Keratinocyte (primary cell): ENCODE results near the gene WNT9A. TPM values are rescaled to one million over a fixed set of nuclear protein-coding genes. Genes with fewer than 3 reads are reported as not detected.

Experiments
- DNase-seq: peaks from one replicate; pipeline ENCODE4 v3.0.0-alpha.2; 2011; ENCODE audit warnings: low read depth, missing footprints, low spot score
- FAIRE-seq: peaks from 2 replicates; lab custom pipeline; 2011; peaks lifted over from hg19 to GRCh38; lab: Jason Lieb, UNC
- H2AFZ ChIP-seq: 2 replicates; pipeline ENCODE4 v1.6.0; 2012; ENCODE audit warnings: low read length, control low read depth, inconsistent platforms; ENCODE audit not compliant: control insufficient read depth
- H3K27ac ChIP-seq: 2 replicates; pipeline ENCODE4 v1.5.1; 2011; ENCODE audit warnings: low read length; ENCODE audit not compliant: control insufficient read depth, insufficient read depth
- H3K27me3 ChIP-seq: 3 replicates; pipeline ENCODE4 v1.6.0; 2011; ENCODE audit warnings: low read length; ENCODE audit not compliant: control insufficient read depth, insufficient read depth; ENCODE audit errors: extremely low read depth
- H3K36me3 ChIP-seq, 2 experiments: 2 replicates in 1 of 2; 3 replicates in 1 of 2; pipeline ENCODE4 v1.5.1; 2011; ENCODE audit warnings: low read length in 2 of 2, mild to moderate bottlenecking in 1 of 2; ENCODE audit not compliant: control insufficient read depth in 2 of 2, insufficient read depth in 2 of 2; ENCODE audit errors: extremely low read depth in 1 of 2
- H3K4me1 ChIP-seq: 3 replicates; pipeline ENCODE4 v1.5.1; 2011; ENCODE audit warnings: low read length; ENCODE audit not compliant: control insufficient read depth, insufficient read depth; ENCODE audit errors: extremely low read depth
- H3K4me2 ChIP-seq: 3 replicates; pipeline ENCODE4 v1.6.0; 2011; ENCODE audit warnings: low read depth, low read length; ENCODE audit not compliant: control insufficient read depth, insufficient read depth; ENCODE audit errors: extremely low read depth
- H3K4me3 ChIP-seq, 3 experiments: fragments of 200-600 bp in 1 of 3; sonication (generic) in 1 of 3; 2 replicates in 2 of 3; 3 replicates in 1 of 3; pipeline ENCODE4 v1.5.1; 2011 to 2016; ENCODE audit warnings: low read length in 3 of 3, mild to moderate bottlenecking in 3 of 3, control low read depth in 2 of 3, inconsistent platforms in 1 of 3, low read depth in 1 of 3, mixed read lengths in 1 of 3, mixed run types in 1 of 3, moderate library complexity in 1 of 3; ENCODE audit not compliant: control insufficient read depth in 2 of 3, insufficient read depth in 2 of 3; ENCODE audit errors: extremely low read depth in 1 of 3
- H3K79me2 ChIP-seq: 2 replicates; pipeline ENCODE4 v1.6.0; 2012; ENCODE audit warnings: low read length; ENCODE audit not compliant: control insufficient read depth, insufficient read depth
- H3K9ac ChIP-seq: 3 replicates; pipeline ENCODE4 v1.6.0; 2011; ENCODE audit warnings: low read length; ENCODE audit not compliant: control insufficient read depth, insufficient read depth; ENCODE audit errors: extremely low read depth
- H3K9me1 ChIP-seq: 3 replicates; pipeline ENCODE4 v1.6.0; 2011; ENCODE audit warnings: low read length; ENCODE audit not compliant: control insufficient read depth, insufficient read depth; ENCODE audit errors: extremely low read depth
- H3K9me3 ChIP-seq: 2 replicates; pipeline ENCODE4 v1.5.1; 2012; ENCODE audit warnings: low read depth, low read length; ENCODE audit not compliant: control insufficient read depth
- H4K20me1 ChIP-seq: 3 replicates; pipeline ENCODE4 v1.6.0; 2011; ENCODE audit warnings: low read length; ENCODE audit not compliant: control insufficient read depth, insufficient read depth; ENCODE audit errors: extremely low read depth
- CTCF ChIP-seq, 3 experiments: IDR thresholded peaks in 1 of 3; conservative IDR thresholded peaks in 1 of 3; optimal IDR thresholded peaks in 1 of 3; 2 replicates in 2 of 3; 3 replicates in 1 of 3; pipeline versions ENCODE3 to v1.5.1; 2011; ENCODE audit warnings: low read length in 3 of 3, mild to moderate bottlenecking in 3 of 3, moderate library complexity in 2 of 3, control low read depth in 1 of 3, inconsistent platforms in 1 of 3; ENCODE audit not compliant: insufficient read depth in 2 of 3; ENCODE audit errors: extremely low read depth in 1 of 3
- EZH2 ChIP-seq: IDR thresholded peaks from one replicate; pipeline ENCODE4 v1.6.1; 2012; ENCODE audit warnings: inconsistent platforms, mild to moderate bottlenecking, low read length, moderate library complexity
- dilution Hi-C: fragments of 300-500 bp; cut with MboI; formaldehyde crosslinking; loops from one replicate; pipeline ENCODE4 v1.7.0; 2020; ENCODE audit warnings: low sequenced_read_pairs; ENCODE audit not compliant: extremely low pct_ligation_motif_present
- polyA plus RNA-seq, 5 experiments: library from polyadenylated mRNA; depleted of rRNA in 3 of 5; stranded (reverse) in 3 of 5; stranded (forward) in 1 of 5; unstranded in 1 of 5; fragments of >200 nt; gene quantifications; 1 replicate in 1 of 5; 2 replicates in 3 of 5; 3 replicates in 1 of 5; pipeline versions ENCODE4 v1.2.1 to v1.2.3, GENCODE V29; 2011 to 2012; ENCODE audit warnings: missing spikeins in 2 of 5, low read depth in 1 of 5, low replicate concordance in 1 of 5

WNT9A gene
- polyA plus RNA-seq, 1 donor (not counting 4 experiments of a cell fraction or from before 2014, with no cell fraction given), result 1.7 TPM

GRCh38 chr1:227958617-227959324 is 11.0 kb upstream of the WNT9A start:
- Histone ChIP-seq H2AFZ (no peak overlapping the region), H3K9ac (no peak overlapping the region), H3K9me1 (no peaks in the 10 kb centered on the region), H3K27me3 (peaks cover 5% of the 10 kb centered on the region), H3K4me1 (no peaks in the 10 kb centered on the region), H3K36me3 (no peaks in the 10 kb centered on the region), H4K20me1 (no peaks in the 10 kb centered on the region), H3K79me2 (no peaks in the 10 kb centered on the region), H3K4me3 (no peak overlapping the region), H3K4me2 (no peak overlapping the region), H3K9me3 (no peaks in the 10 kb centered on the region), H3K27ac (no peak overlapping the region)
- no peak for TF ChIP-seq CTCF (optimal IDR thresholded peaks at IDR 0.05 in 1 of 3, IDR thresholded peaks at IDR 0.05 in 1 of 3, conservative IDR thresholded peaks at IDR 0.05 in 1 of 3; ENCODE audit: extremely low read depth in 1 of 3, insufficient read depth in 2 of 3, low read length in 3 of 3)
- TF ChIP-seq EZH2, result no peak
- no peak for DNase-seq
- dilution Hi-C loops, result no loop called here
- FAIRE-seq, result no peak

- H3K4me3 ChIP-seq, result no peak overlapping the region
- H3K79me2 ChIP-seq, result no peaks in the 10 kb centered on the region
- H3K27me3 ChIP-seq, result peaks cover 18% of the 10 kb centered on the region
- no peak overlapping the region for H3K4me2 ChIP-seq
- H3K4me1 ChIP-seq, result no peaks in the 10 kb centered on the region
- FAIRE-seq, result no peak
- no peaks in the 10 kb centered on the region for H3K9me1 ChIP-seq
- H3K9ac ChIP-seq, result no peak overlapping the region
- H3K36me3 ChIP-seq, result no peaks in the 10 kb centered on the region
- no peaks in the 10 kb centered on the region for H4K20me1 ChIP-seq
- H2AFZ ChIP-seq, result no peak overlapping the region
- no peaks in the 10 kb centered on the region for H3K9me3 ChIP-seq
- DNase-seq, result no peak
- dilution Hi-C loops, result no loop called here
- TF ChIP-seq EZH2, result no peak
- TF ChIP-seq CTCF (optimal IDR thresholded peaks at IDR 0.05 in 1 of 3, IDR thresholded peaks at IDR 0.05 in 1 of 3, conservative IDR thresholded peaks at IDR 0.05 in 1 of 3; ENCODE audit: extremely low read depth in 1 of 3, insufficient read depth in 2 of 3, low read length in 3 of 3), result no peak
- H3K27ac ChIP-seq, result no peak overlapping the region
Observed at GRCh38 chr1:227955808-227956207, 8.1 kb upstream of the WNT9A start.
